ENCODE measurements around the gene TADA2A.

DNA sequence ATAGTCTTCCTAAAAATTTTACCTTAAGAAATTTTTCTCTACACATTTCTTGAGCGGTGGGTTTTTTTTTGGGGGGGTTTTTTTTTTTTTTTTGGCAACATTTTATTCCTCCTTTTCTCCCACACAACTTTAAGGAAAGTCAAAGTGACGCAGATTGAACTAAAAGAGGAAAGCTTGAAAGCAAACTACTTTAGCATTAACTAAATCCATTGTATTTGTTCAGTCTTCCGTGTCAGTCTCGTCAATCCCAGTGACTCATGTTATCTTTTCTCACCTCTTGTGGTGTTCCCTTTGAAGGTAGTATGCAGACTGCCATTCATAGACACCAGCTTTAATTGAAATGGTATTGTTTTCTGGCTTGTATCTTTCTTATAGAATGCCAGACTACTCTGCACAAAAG lies 39.3 kb downstream of the TADA2A start:
- TF ChIP-seq, protein P1, sequence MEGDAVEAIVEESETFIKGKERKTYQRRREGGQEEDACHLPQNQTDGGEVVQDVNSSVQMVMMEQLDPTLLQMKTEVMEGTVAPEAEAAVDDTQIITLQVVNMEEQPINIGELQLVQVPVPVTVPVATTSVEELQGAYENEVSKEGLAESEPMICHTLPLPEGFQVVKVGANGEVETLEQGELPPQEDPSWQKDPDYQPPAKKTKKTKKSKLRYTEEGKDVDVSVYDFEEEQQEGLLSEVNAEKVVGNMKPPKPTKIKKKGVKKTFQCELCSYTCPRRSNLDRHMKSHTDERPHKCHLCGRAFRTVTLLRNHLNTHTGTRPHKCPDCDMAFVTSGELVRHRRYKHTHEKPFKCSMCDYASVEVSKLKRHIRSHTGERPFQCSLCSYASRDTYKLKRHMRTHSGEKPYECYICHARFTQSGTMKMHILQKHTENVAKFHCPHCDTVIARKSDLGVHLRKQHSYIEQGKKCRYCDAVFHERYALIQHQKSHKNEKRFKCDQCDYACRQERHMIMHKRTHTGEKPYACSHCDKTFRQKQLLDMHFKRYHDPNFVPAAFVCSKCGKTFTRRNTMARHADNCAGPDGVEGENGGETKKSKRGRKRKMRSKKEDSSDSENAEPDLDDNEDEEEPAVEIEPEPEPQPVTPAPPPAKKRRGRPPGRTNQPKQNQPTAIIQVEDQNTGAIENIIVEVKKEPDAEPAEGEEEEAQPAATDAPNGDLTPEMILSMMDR (IDR thresholded peaks at IDR 0.05), result no peak
- TF ChIP-seq TCF7L2 (IDR thresholded peaks at IDR 0.05; ENCODE audit: low read depth, low read length), result 0 out of 2 replicates have a peak, but pooled peaks have one; percentile 23
